ENCODE measurements around the gene MELTF. TPM values are rescaled to one million over a fixed set of nuclear protein-coding genes. Genes with fewer than 3 reads are reported as not detected.

MELTF gene
- total RNA-seq, 1 donor from 2014 or later: 5.0 TPM

DNA sequence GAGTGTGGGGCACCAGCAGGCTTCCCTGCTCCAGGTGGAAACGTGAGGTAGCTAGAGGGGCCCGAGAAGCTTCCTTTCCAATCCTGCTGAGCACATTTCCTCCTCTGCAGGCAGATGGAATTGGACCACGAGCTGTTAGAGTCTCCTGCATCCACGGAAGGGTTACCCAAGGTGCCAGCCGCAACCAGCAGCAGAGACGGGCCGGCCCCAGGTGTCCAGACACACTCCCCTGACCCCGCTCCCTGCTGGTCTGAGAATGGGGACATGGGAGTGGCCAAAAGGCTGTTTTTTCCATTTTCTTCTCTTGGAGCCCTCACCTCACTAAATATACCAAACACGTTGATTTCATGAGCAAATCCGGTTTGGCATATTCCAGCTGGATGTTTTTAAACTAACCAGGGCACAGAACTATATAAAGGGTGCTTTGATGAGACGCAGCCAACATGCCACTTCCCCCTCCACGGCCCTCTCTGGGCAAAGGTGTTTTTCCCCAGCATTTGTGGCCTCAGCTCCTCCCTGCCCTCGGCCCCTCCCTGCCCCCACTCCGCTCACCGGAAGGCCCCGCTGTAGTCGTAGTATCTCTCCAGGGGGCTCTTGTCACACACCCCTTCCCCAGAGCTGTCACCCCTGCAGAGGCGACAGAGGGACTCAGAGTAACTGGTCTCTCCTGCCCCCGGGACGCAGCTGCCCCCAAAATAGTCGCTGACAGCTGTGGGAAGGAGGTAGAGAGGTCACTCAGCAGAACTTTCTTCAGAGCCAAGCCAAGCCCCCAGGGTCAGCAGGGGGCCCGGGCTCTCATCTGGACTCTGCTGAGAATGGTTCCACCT is 7.0 kb downstream of the MELTF start:
- Mint-ChIP-seq H3K36me3 (ENCODE audit: insufficient read depth) (peaks cover 3% of the 10 kb centered on the region), H3K27me3 (peaks cover 69% of the 10 kb centered on the region), H3K4me3 (ENCODE audit: low read depth) (no peak overlapping the region), H3K9me3 (ENCODE audit: low read depth) (no peaks in the 10 kb centered on the region), H3K4me1 (ENCODE audit: low read depth) (peaks cover 11% of the 10 kb centered on the region), H3K27ac (no peak overlapping the region)
- TF ChIP-seq, protein P1, sequence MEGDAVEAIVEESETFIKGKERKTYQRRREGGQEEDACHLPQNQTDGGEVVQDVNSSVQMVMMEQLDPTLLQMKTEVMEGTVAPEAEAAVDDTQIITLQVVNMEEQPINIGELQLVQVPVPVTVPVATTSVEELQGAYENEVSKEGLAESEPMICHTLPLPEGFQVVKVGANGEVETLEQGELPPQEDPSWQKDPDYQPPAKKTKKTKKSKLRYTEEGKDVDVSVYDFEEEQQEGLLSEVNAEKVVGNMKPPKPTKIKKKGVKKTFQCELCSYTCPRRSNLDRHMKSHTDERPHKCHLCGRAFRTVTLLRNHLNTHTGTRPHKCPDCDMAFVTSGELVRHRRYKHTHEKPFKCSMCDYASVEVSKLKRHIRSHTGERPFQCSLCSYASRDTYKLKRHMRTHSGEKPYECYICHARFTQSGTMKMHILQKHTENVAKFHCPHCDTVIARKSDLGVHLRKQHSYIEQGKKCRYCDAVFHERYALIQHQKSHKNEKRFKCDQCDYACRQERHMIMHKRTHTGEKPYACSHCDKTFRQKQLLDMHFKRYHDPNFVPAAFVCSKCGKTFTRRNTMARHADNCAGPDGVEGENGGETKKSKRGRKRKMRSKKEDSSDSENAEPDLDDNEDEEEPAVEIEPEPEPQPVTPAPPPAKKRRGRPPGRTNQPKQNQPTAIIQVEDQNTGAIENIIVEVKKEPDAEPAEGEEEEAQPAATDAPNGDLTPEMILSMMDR (IDR thresholded peaks at IDR 0.05; ENCODE audit: unreplicated experiment): no peak
- no peak for DNase-seq (ENCODE audit: low spot score, unreplicated experiment)

DNA sequence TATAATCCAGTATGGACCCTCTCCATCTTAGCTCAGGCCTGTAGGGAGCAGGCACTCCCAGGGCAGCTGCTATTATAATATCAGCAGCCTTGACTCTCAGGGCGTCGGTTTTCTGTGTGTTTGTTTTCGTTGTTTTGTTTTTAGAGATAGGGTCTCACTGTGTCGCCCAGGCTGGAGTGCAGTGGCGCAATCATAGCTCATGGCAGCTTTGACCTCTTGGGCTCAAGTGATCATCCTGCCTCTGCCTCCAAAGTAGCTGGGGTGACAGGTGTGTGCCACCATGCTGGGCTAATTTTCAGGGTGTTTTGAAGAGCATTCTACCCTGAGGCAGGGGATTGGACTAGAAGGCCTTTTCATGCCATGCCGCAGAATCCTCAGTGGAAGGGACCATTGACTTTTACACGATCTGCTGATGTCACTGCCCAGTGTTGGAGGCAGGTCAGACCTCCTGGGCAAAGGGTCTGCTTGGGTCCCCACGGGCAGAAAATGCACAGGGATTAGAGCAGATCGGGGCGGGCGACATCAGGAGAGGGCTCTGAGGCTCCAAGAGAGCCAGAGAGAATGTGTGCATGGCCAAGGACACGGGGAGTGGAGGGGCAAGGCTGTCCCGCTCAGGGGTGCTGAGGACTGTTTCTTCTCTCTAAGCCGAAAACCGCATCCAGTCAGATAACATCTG is 7.8 kb downstream of the MELTF start:
- no peak overlapping the region for H3K27ac Mint-ChIP-seq
- no peak overlapping the region for H3K4me3 Mint-ChIP-seq (ENCODE audit: low read depth)
- TF ChIP-seq, protein P1 (IDR thresholded peaks at IDR 0.05; ENCODE audit: unreplicated experiment): no peak
- H3K4me1 Mint-ChIP-seq (ENCODE audit: low read depth): peaks cover 11% of the 10 kb centered on the region
- DNase-seq (ENCODE audit: low spot score, unreplicated experiment): no peak
- H3K9me3 Mint-ChIP-seq (ENCODE audit: low read depth): no peaks in the 10 kb centered on the region
- H3K36me3 Mint-ChIP-seq (ENCODE audit: insufficient read depth): peaks cover 3% of the 10 kb centered on the region
- peaks cover 65% of the 10 kb centered on the region for H3K27me3 Mint-ChIP-seq

DNA sequence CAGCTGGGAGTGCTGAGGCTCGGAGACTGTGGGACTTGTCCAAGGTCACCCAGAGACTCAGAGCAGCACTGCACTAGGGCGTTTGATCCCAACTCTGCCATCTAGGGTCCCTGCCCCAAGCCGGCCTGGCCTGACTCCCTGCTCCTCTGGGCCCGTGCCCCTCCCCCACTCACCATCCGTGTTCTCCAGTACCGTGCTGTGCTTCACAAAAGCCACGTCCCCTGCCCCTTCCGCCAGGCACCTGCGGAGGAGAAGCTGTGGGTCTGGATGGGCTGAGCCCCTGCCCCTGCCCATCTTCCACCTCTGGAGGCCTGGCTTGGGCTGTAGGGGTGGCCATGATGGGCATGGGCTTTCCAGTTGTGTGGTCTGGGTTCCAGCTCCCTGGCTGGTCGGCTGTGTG is 8.4 kb downstream of the MELTF start:
- Mint-ChIP-seq H3K4me3 (ENCODE audit: low read depth) (no peak overlapping the region), H3K36me3 (ENCODE audit: insufficient read depth) (peaks cover 3% of the 10 kb centered on the region), H3K9me3 (ENCODE audit: low read depth) (no peaks in the 10 kb centered on the region), H3K27me3 (peaks cover 60% of the 10 kb centered on the region), H3K4me1 (ENCODE audit: low read depth) (peaks cover 11% of the 10 kb centered on the region), H3K27ac (no peak overlapping the region)
- TF ChIP-seq, protein P1 (IDR thresholded peaks at IDR 0.05; ENCODE audit: unreplicated experiment): no peak
- DNase-seq (ENCODE audit: low spot score, unreplicated experiment): no peak

DNA sequence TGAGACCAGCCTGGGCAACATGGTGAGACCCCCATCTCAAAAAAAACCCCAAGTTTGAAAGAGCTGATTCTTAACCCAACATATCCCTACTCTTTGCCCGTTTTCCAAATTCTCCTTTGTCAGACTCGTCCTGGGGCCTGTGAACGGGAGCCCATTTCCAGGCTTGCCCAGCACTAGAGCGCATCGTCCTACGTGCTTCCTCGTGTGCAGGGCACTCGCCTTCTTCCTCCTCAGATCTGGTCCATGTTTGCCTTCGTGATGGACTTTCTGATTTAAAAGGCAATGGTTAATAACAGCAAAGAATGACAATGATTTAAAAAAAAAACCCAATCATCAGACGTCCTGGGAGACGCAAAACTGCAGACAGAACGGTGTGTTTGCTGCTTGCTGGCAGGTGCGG is 10.1 kb downstream of the MELTF start:
- Mint-ChIP-seq H3K4me3 (ENCODE audit: low read depth) (no peak overlapping the region), H3K4me1 (ENCODE audit: low read depth) (peaks cover 9% of the 10 kb centered on the region), H3K27ac (no peak overlapping the region), H3K9me3 (ENCODE audit: low read depth) (no peaks in the 10 kb centered on the region), H3K27me3 (peaks cover 49% of the 10 kb centered on the region), H3K36me3 (ENCODE audit: insufficient read depth) (no peaks in the 10 kb centered on the region)
- no peak for DNase-seq (ENCODE audit: low spot score, unreplicated experiment)
- TF ChIP-seq, protein P1 (IDR thresholded peaks at IDR 0.05; ENCODE audit: unreplicated experiment): no peak

DNA sequence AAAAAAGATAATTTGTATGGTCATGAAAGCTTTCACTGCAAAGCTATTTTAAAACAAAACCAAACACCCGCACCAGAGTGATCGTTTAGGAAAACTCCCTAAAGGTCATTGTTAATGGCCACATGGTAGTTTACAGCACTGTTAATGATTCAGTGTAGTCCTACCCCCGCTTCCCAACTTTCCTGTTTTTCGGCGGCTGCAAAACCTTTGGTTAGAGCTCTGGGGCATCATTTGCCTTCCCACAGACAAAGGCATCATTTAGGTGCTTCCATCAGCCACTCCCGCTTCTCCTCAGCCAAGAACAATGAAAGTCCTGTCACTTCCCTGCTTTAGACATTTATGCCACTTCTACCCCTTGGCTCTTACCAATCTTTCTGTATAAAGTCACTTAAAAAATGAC is 10.6 kb downstream of the MELTF start:
- peaks cover 47% of the 10 kb centered on the region for H3K27me3 Mint-ChIP-seq
- no peak overlapping the region for H3K4me3 Mint-ChIP-seq (ENCODE audit: low read depth)
- no peak overlapping the region for H3K27ac Mint-ChIP-seq
- no peaks in the 10 kb centered on the region for H3K36me3 Mint-ChIP-seq (ENCODE audit: insufficient read depth)
- peaks cover 9% of the 10 kb centered on the region for H3K4me1 Mint-ChIP-seq (ENCODE audit: low read depth)
- no peak for DNase-seq (ENCODE audit: low spot score, unreplicated experiment)
- TF ChIP-seq, protein P1 (IDR thresholded peaks at IDR 0.05; ENCODE audit: unreplicated experiment): no peak
- H3K9me3 Mint-ChIP-seq (ENCODE audit: low read depth): no peaks in the 10 kb centered on the region
